Measurements from ENCODE around the gene FRS2.

The FRS2 gene

GRCh38 chr12:69474456-69474855 lies 4.3 kb downstream of the FRS2 start:
- no peak overlapping the region for H3K27ac Mint-ChIP-seq
- H3K9me3 Mint-ChIP-seq: no peaks in the 10 kb centered on the region
- CTCF ChIA-PET: interaction anchor here (1.2 kb wide), 1 partner anchor 9 kb away, joined by 3 read pairs; no protein-coding TSS in a partner anchor
- H3K4me3 Mint-ChIP-seq: no peak overlapping the region
- peaks cover 8% of the 10 kb centered on the region for H3K36me3 Mint-ChIP-seq
- no peaks in the 10 kb centered on the region for H3K27me3 Mint-ChIP-seq
- no peak for DNase-seq
- H3K4me1 Mint-ChIP-seq: peaks cover 33% of the 10 kb centered on the region

- CTCF ChIA-PET: no interaction called here
- no peak overlapping the region for H3K4me3 Mint-ChIP-seq
- DNase-seq: no peak
- no peak overlapping the region for H3K27ac Mint-ChIP-seq
- H3K9me3 Mint-ChIP-seq: no peaks in the 10 kb centered on the region
- H3K4me1 Mint-ChIP-seq: peaks cover 30% of the 10 kb centered on the region
- peaks cover 12% of the 10 kb centered on the region for H3K36me3 Mint-ChIP-seq
- no peaks in the 10 kb centered on the region for H3K27me3 Mint-ChIP-seq
Measured at GRCh38 chr12:69475237-69475975, 5.2 kb downstream of the FRS2 start.

GRCh38 chr12:69476276-69477017 lies 6.3 kb downstream of the FRS2 start:
- Mint-ChIP-seq H3K27ac (no peak overlapping the region), H3K4me3 (no peak overlapping the region), H3K36me3 (peaks cover 12% of the 10 kb centered on the region), H3K9me3 (no peaks in the 10 kb centered on the region), H3K4me1 (peaks cover 24% of the 10 kb centered on the region), H3K27me3 (no peaks in the 10 kb centered on the region)
- CTCF ChIA-PET: interaction anchor here (0.7 kb wide), 1 partner anchor 161 kb away, joined by 3 read pairs; no protein-coding TSS in a partner anchor
- no peak for DNase-seq

- CTCF ChIA-PET: no interaction called here
- peaks cover 10% of the 10 kb centered on the region for H3K4me1 Mint-ChIP-seq
- H3K27ac Mint-ChIP-seq: no peak overlapping the region
- no peaks in the 10 kb centered on the region for H3K9me3 Mint-ChIP-seq
- no peak overlapping the region for H3K4me3 Mint-ChIP-seq
- DNase-seq: no peak
- no peaks in the 10 kb centered on the region for H3K27me3 Mint-ChIP-seq
- H3K36me3 Mint-ChIP-seq: peaks cover 6% of the 10 kb centered on the region
Measured at GRCh38 chr12:69479675-69480074, 9.5 kb downstream of the FRS2 start.

GRCh38 chr12:69480698-69481097 lies 10.5 kb downstream of the FRS2 start:
- no peak for DNase-seq
- Mint-ChIP-seq H3K4me1 (peaks cover 10% of the 10 kb centered on the region), H3K36me3 (peaks cover 6% of the 10 kb centered on the region), H3K27me3 (no peaks in the 10 kb centered on the region), H3K4me3 (no peak overlapping the region), H3K9me3 (no peaks in the 10 kb centered on the region), H3K27ac (no peak overlapping the region)
- CTCF ChIA-PET: interaction anchor here (0.6 kb wide), 1 partner anchor 76 kb away, joined by 4 read pairs; no protein-coding TSS in a partner anchor

- Mint-ChIP-seq H3K9me3 (no peaks in the 10 kb centered on the region), H3K27ac (no peak overlapping the region), H3K36me3 (peaks cover 6% of the 10 kb centered on the region), H3K4me1 (peaks cover 10% of the 10 kb centered on the region), H3K27me3 (no peaks in the 10 kb centered on the region), H3K4me3 (no peak overlapping the region)
- no peak for DNase-seq
- CTCF ChIA-PET: interaction anchor here (1.0 kb wide), 1 partner anchor 17 kb away, joined by 3 read pairs; no protein-coding TSS in a partner anchor
Measured at GRCh38 chr12:69481133-69481532, 10.9 kb downstream of the FRS2 start.

GRCh38 chr12:69483700-69484099 lies 13.5 kb downstream of the FRS2 start:
- H3K27ac Mint-ChIP-seq: no peak overlapping the region
- CTCF ChIA-PET: interaction anchor here (0.6 to 1.6 kb wide), 2 partner anchors 10 to 20 kb away, joined by 3 to 6 read pairs; no protein-coding TSS in a partner anchor
- H3K4me3 Mint-ChIP-seq: no peak overlapping the region
- H3K27me3 Mint-ChIP-seq: no peaks in the 10 kb centered on the region
- peaks cover 13% of the 10 kb centered on the region for H3K36me3 Mint-ChIP-seq
- DNase-seq: no peak
- H3K4me1 Mint-ChIP-seq: peaks cover 17% of the 10 kb centered on the region
- peaks cover 4% of the 10 kb centered on the region for H3K9me3 Mint-ChIP-seq

- CTCF ChIA-PET: interaction anchor here (0.6 to 1.6 kb wide), 2 partner anchors 10 to 21 kb away, joined by 3 to 6 read pairs; no protein-coding TSS in a partner anchor
- peaks cover 13% of the 10 kb centered on the region for H3K36me3 Mint-ChIP-seq
- H3K27me3 Mint-ChIP-seq: no peaks in the 10 kb centered on the region
- DNase-seq: no peak
- H3K4me1 Mint-ChIP-seq: peaks cover 17% of the 10 kb centered on the region
- H3K4me3 Mint-ChIP-seq: no peak overlapping the region
- no peak overlapping the region for H3K27ac Mint-ChIP-seq
- peaks cover 4% of the 10 kb centered on the region for H3K9me3 Mint-ChIP-seq
Measured at GRCh38 chr12:69484428-69484827, 14.2 kb downstream of the FRS2 start.

GRCh38 chr12:69490920-69491643 lies 20.9 kb downstream of the FRS2 start:
- H3K27ac Mint-ChIP-seq: no peak overlapping the region
- no peak overlapping the region for H3K4me3 Mint-ChIP-seq
- H3K9me3 Mint-ChIP-seq: peaks cover 4% of the 10 kb centered on the region
- no peak for DNase-seq
- CTCF ChIA-PET: no interaction called here
- H3K36me3 Mint-ChIP-seq: peaks cover 15% of the 10 kb centered on the region
- peaks cover 7% of the 10 kb centered on the region for H3K4me1 Mint-ChIP-seq
- no peaks in the 10 kb centered on the region for H3K27me3 Mint-ChIP-seq

- H3K36me3 Mint-ChIP-seq: peaks cover 13% of the 10 kb centered on the region
- no peak for DNase-seq
- no peaks in the 10 kb centered on the region for H3K27me3 Mint-ChIP-seq
- H3K4me1 Mint-ChIP-seq: peaks cover 11% of the 10 kb centered on the region
- H3K4me3 Mint-ChIP-seq: no peak overlapping the region
- H3K27ac Mint-ChIP-seq: no peak overlapping the region
- CTCF ChIA-PET: no interaction called here
- peaks cover under 1% of the 10 kb centered on the region for H3K9me3 Mint-ChIP-seq
Measured at GRCh38 chr12:69492739-69493138, 22.6 kb downstream of the FRS2 start.

- Mint-ChIP-seq H3K36me3 (peaks cover 13% of the 10 kb centered on the region), H3K27ac (no peak overlapping the region), H3K4me3 (no peak overlapping the region), H3K27me3 (no peaks in the 10 kb centered on the region), H3K4me1 (peaks cover 15% of the 10 kb centered on the region), H3K9me3 (no peaks in the 10 kb centered on the region)
- CTCF ChIA-PET: no interaction called here
- no peak for DNase-seq
Measured at GRCh38 chr12:69495071-69495470, 24.9 kb downstream of the FRS2 start.

GRCh38 chr12:69497308-69498026 lies 27.3 kb downstream of the FRS2 start:
- H3K4me3 Mint-ChIP-seq: no peak overlapping the region
- peaks cover 9% of the 10 kb centered on the region for H3K36me3 Mint-ChIP-seq
- no peaks in the 10 kb centered on the region for H3K27me3 Mint-ChIP-seq
- no peaks in the 10 kb centered on the region for H3K9me3 Mint-ChIP-seq
- DNase-seq: peak; percentile 22
- H3K4me1 Mint-ChIP-seq: peaks cover 15% of the 10 kb centered on the region
- CTCF ChIA-PET: interaction anchor here (1.0 kb wide), 1 partner anchor 16 kb away, joined by 3 read pairs; no protein-coding TSS in a partner anchor
- H3K27ac Mint-ChIP-seq: peak overlapping the region; percentile 81

- H3K9me3 Mint-ChIP-seq: no peaks in the 10 kb centered on the region
- no peak overlapping the region for H3K4me3 Mint-ChIP-seq
- H3K36me3 Mint-ChIP-seq: peaks cover 3% of the 10 kb centered on the region
- CTCF ChIA-PET: no interaction called here
- no peaks in the 10 kb centered on the region for H3K27me3 Mint-ChIP-seq
- no peak overlapping the region for H3K27ac Mint-ChIP-seq
- H3K4me1 Mint-ChIP-seq: peaks cover 15% of the 10 kb centered on the region
- DNase-seq: no peak
Measured at GRCh38 chr12:69500631-69501030, 30.4 kb downstream of the FRS2 start.
